Right lobe of liver (tissue), 4 donors: ENCODE results near the gene IQSEC3.
"Not testable (repeated sequence)": the region's sequence is repeated elsewhere in the genome, so short reads cannot be mapped to it uniquely, and the experiment has no call there.

ENCODE experiments used
- CTCF ChIP-seq, 4 donors: fragments of 200-600 bp in 3 of 4; fragments of 450-650 bp in 1 of 4; IDR thresholded peaks; one replicate each; pipeline versions ENCODE4 v1.5.1 to v1.8.0; 2016 to 2022; ENCODE audit warnings: antibody characterized with exemption in 4 of 4, mild to moderate bottlenecking in 2 of 4
- POLR2A ChIP-seq: fragments of 450-650 bp; IDR thresholded peaks from one replicate; pipeline ENCODE4 v1.6.1; 2017; ENCODE audit warnings: antibody characterized with exemption, mild to moderate bottlenecking
- donor health status: DM: no; HTN: no; CAD: no.
- donor health status: DM: no; HTN: no; CAD: no.
- donor health status: DM: no; HTN: yes; CAD: no.

- TF ChIP-seq CTCF (IDR thresholded peaks at IDR 0.05); POLR2A: not testable (repeated sequence)
Observed at GRCh38 chr12:72018-72417, 5.5 kb downstream of the IQSEC3 start.
